ENCODE measurements around the gene CD151.
A peak's percentile ranks its signal among the peaks of the same experiment; 100 is the strongest.

CD151 gene

DNA sequence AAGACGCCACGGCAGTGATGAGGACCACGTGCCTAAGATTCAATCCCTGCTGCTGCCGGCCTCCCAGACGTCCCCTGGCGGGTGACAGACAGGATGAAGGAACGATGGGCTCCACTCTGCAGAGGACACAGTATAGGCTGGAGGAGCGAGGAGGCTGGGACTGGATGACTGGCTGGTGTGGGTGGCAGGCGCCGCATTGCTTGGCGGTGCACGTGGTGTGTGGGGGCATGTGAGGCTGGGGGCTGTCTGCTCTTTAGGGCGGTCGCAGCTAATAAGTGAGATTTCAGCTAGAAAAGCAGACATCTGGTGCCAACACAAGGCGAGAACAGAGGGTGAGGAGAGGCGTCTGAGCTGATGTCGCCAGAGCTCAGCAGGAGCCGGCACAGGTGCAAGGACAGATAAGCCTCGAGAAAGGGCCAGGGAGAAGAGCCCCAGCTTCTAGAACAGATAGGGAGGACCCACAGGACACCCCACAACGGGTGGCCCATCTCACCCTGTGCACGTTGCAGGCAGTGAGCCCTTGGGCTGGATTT lies 43.1 kb downstream of the CD151 start:
- Histone ChIP-seq H3K9me3 (ENCODE audit: low read depth, low read length) (no peaks in the 10 kb centered on the region), H3K27ac (no peak overlapping the region), H3K36me3 (ENCODE audit: insufficient read depth, low read length) (peaks cover 9% of the 10 kb centered on the region; the same call in 1 of the 2 replicates), H3K9ac (ENCODE audit: insufficient read length) (no peak overlapping the region), H3K4me3 (no peak overlapping the region)
- DNase-seq (ENCODE audit: low read depth, low spot score), result no peak
- TF ChIP-seq POLR2AphosphoS5 (IDR thresholded peaks at IDR 0.05; ENCODE audit: borderline replicate concordance, low read depth, low read length) (no peak), FOXP2 (optimal IDR thresholded peaks at IDR 0.05; ENCODE audit: control extremely low read depth, extremely low read length, insufficient read depth) (no peak), EZH2 (IDR thresholded peaks at IDR 0.05) (no peak)

DNA sequence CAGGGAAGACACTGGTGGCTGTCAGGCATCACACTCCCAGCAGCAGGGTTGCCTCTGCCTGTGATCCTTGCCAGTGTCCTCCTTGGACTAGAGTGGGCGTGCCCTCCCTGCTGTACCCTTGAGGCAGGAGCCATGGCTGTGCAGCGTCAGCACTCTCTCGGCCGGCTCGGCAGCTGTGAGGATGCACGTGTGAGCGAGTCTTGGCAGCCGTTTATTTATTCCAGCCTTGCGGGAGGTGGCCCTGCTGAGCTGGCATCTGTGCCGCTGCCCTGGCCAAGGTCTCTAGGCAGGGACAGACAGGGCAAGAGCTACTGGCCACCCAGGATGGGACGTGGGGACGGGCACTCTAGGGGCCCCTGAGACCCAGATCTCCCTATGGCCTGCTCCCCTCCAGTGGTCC lies 43.8 kb downstream of the CD151 start:
- no peak overlapping the region for H3K9ac ChIP-seq (ENCODE audit: insufficient read length)
- H3K4me3 ChIP-seq, result no peak overlapping the region
- no peak for TF ChIP-seq EZH2 (IDR thresholded peaks at IDR 0.05)
- peak; percentile 41; the same call in 1 of the 2 replicates for TF ChIP-seq POLR2AphosphoS5 (IDR thresholded peaks at IDR 0.05; ENCODE audit: borderline replicate concordance, low read depth, low read length)
- no peak for TF ChIP-seq FOXP2 (optimal IDR thresholded peaks at IDR 0.05; ENCODE audit: control extremely low read depth, extremely low read length, insufficient read depth)
- H3K9me3 ChIP-seq (ENCODE audit: low read depth, low read length), result no peaks in the 10 kb centered on the region
- no peak overlapping the region for H3K27ac ChIP-seq
- DNase-seq (ENCODE audit: low read depth, low spot score), result no peak
- H3K36me3 ChIP-seq (ENCODE audit: insufficient read depth, low read length), result peaks cover 10% of the 10 kb centered on the region; the same call in 1 of the 2 replicates

DNA sequence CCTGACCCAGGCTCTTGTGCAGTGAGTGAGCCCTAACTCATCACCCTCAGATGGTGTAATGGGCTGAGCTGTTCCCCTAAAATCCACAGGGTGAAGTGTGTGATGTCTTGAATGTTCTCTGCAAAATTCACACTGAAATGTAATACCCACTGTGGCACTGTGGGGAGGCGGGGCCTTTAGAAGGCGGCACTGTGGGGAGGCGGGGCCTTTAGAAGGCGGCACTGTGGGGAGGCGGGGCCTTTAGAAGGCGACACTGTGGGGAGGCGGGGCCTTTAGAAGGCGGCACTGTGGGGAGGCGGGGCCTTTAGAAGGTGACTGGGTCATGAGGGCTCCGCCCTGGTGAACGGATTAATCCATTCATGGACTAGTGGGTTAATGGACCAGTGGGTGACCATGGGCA lies 44.8 kb downstream of the CD151 start:
- H3K36me3 ChIP-seq (ENCODE audit: insufficient read depth, low read length), result peaks cover 10% of the 10 kb centered on the region; the same call in 1 of the 2 replicates
- TF ChIP-seq FOXP2 (optimal IDR thresholded peaks at IDR 0.05; ENCODE audit: control extremely low read depth, extremely low read length, insufficient read depth), result no peak
- no peak for TF ChIP-seq POLR2AphosphoS5 (IDR thresholded peaks at IDR 0.05; ENCODE audit: borderline replicate concordance, low read depth, low read length)
- no peak for TF ChIP-seq EZH2 (IDR thresholded peaks at IDR 0.05)
- no peak overlapping the region for H3K9ac ChIP-seq (ENCODE audit: insufficient read length)
- no peaks in the 10 kb centered on the region for H3K9me3 ChIP-seq (ENCODE audit: low read depth, low read length)
- H3K27ac ChIP-seq, result 0 out of 2 replicates have a peak overlapping the region, but pooled peaks have one; percentile 31
- no peak overlapping the region for H3K4me3 ChIP-seq
- no peak for DNase-seq (ENCODE audit: low read depth, low spot score)

DNA sequence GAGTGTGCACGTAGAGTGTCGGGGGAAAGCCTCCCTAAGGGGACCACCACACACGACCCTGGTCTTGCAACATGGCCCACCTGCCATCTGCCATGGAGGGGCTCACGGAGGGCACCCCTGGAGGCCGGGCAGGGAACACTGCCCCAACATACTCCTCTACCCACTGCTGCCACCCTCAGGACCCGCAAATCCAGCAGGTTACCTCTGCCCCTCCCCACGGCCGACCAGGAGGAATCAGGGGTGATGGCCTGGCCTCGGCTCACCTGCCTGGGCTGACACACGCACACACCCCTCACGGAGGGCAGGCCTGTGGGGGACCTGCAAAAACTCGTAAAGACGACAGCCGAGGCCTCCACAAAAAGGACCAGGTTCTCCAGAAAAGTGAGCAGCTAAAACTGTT lies 47.7 kb downstream of the CD151 start:
- TF ChIP-seq EZH2 (IDR thresholded peaks at IDR 0.05) (no peak), FOXP2 (optimal IDR thresholded peaks at IDR 0.05; ENCODE audit: control extremely low read depth, extremely low read length, insufficient read depth) (no peak), POLR2AphosphoS5 (IDR thresholded peaks at IDR 0.05; ENCODE audit: borderline replicate concordance, low read depth, low read length) (no peak)
- Histone ChIP-seq H3K4me3 (no peak overlapping the region), H3K9me3 (ENCODE audit: low read depth, low read length) (no peaks in the 10 kb centered on the region), H3K36me3 (ENCODE audit: insufficient read depth, low read length) (peaks cover 8% of the 10 kb centered on the region; the same call in 1 of the 2 replicates), H3K27ac (peak overlapping the region; percentile 26), H3K9ac (ENCODE audit: insufficient read length) (no peak overlapping the region)
- no peak for DNase-seq (ENCODE audit: low read depth, low spot score)

GRCh38 chr11:882596-882995 lies 49.8 kb downstream of the CD151 start:
- Histone ChIP-seq H3K4me3 (0 out of 2 replicates have a peak overlapping the region, but pooled peaks have one; percentile 20), H3K9ac (ENCODE audit: insufficient read length) (no peak overlapping the region), H3K27ac (peak overlapping the region; percentile 96), H3K9me3 (ENCODE audit: low read depth, low read length) (no peaks in the 10 kb centered on the region), H3K36me3 (ENCODE audit: insufficient read depth, low read length) (peaks cover 8% of the 10 kb centered on the region; the same call in 1 of the 2 replicates)
- peak; percentile 28 for DNase-seq (ENCODE audit: low read depth, low spot score)
- no peak for TF ChIP-seq EZH2 (IDR thresholded peaks at IDR 0.05)
- no peak for TF ChIP-seq POLR2AphosphoS5 (IDR thresholded peaks at IDR 0.05; ENCODE audit: borderline replicate concordance, low read depth, low read length)
- TF ChIP-seq FOXP2 (optimal IDR thresholded peaks at IDR 0.05; ENCODE audit: control extremely low read depth, extremely low read length, insufficient read depth), result no peak

DNA sequence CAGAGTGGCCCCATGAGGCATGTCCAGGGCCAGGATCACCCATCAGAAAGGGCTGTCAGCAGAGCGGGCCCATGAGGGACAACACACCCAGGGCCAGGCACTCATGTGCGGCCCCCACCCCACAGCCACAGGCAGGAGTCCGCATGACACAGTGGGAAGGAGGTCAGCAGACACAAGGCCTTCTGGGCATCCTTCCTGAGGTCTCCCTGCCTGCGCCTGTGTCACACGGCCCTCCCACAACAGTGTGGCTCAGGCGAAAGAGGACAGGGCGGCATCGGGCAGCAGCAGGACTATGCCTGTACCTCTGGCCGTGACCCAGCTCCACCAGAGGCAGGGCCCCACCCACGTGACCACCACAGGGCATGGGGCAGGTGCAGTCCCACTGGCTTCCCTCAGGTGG lies 50.8 kb downstream of the CD151 start:
- no peak overlapping the region for H3K4me3 ChIP-seq
- peaks cover 8% of the 10 kb centered on the region; the same call in 1 of the 2 replicates for H3K36me3 ChIP-seq (ENCODE audit: insufficient read depth, low read length)
- TF ChIP-seq POLR2AphosphoS5 (IDR thresholded peaks at IDR 0.05; ENCODE audit: borderline replicate concordance, low read depth, low read length), result no peak
- TF ChIP-seq FOXP2 (optimal IDR thresholded peaks at IDR 0.05; ENCODE audit: control extremely low read depth, extremely low read length, insufficient read depth), result no peak
- TF ChIP-seq EZH2 (IDR thresholded peaks at IDR 0.05), result no peak
- no peaks in the 10 kb centered on the region for H3K9me3 ChIP-seq (ENCODE audit: low read depth, low read length)
- no peak for DNase-seq (ENCODE audit: low read depth, low spot score)
- H3K27ac ChIP-seq, result no peak overlapping the region
- no peak overlapping the region for H3K9ac ChIP-seq (ENCODE audit: insufficient read length)

DNA sequence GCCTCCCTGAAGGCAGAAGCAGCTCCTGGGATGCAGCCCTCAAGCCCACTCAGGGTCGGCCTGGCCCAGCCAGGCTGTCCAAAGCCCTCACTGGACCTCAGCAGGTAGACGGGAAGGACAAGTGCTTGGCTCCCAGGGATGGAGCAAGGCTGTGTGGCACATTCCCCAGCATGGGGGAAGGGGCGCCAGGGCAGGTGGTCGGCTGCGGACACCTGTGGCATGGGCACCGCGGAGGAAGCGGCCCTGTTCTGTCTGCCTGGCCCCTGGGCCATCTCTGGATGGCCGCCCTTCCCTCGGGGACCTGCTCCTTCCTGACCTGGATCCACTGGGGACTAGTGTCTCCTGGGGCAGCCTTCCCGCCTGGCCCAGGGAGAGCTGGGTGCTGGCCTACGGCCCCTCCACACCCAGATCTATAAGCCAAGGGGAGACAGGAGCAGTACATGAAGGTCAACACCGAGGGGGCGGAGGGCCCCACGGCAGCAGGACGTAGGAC lies 51.9 kb downstream of the CD151 start:
- no peak overlapping the region for H3K27ac ChIP-seq
- no peak overlapping the region for H3K4me3 ChIP-seq
- peaks cover 5% of the 10 kb centered on the region; the same call in 1 of the 2 replicates for H3K36me3 ChIP-seq (ENCODE audit: insufficient read depth, low read length)
- no peak overlapping the region for H3K9ac ChIP-seq (ENCODE audit: insufficient read length)
- no peak for TF ChIP-seq FOXP2 (optimal IDR thresholded peaks at IDR 0.05; ENCODE audit: control extremely low read depth, extremely low read length, insufficient read depth)
- TF ChIP-seq POLR2AphosphoS5 (IDR thresholded peaks at IDR 0.05; ENCODE audit: borderline replicate concordance, low read depth, low read length), result no peak
- TF ChIP-seq EZH2 (IDR thresholded peaks at IDR 0.05), result no peak
- H3K9me3 ChIP-seq (ENCODE audit: low read depth, low read length), result no peaks in the 10 kb centered on the region
- no peak for DNase-seq (ENCODE audit: low read depth, low spot score)

GRCh38 chr11:886568-886967 lies 53.8 kb downstream of the CD151 start:
- no peak for DNase-seq (ENCODE audit: low read depth, low spot score)
- Histone ChIP-seq H3K36me3 (ENCODE audit: insufficient read depth, low read length) (no peaks in the 10 kb centered on the region; the same call in 1 of the 2 replicates), H3K9me3 (ENCODE audit: low read depth, low read length) (no peaks in the 10 kb centered on the region), H3K4me3 (no peak overlapping the region), H3K27ac (no peak overlapping the region), H3K9ac (ENCODE audit: insufficient read length) (no peak overlapping the region)
- TF ChIP-seq EZH2 (IDR thresholded peaks at IDR 0.05), result no peak
- no peak for TF ChIP-seq FOXP2 (optimal IDR thresholded peaks at IDR 0.05; ENCODE audit: control extremely low read depth, extremely low read length, insufficient read depth)
- TF ChIP-seq POLR2AphosphoS5 (IDR thresholded peaks at IDR 0.05; ENCODE audit: borderline replicate concordance, low read depth, low read length), result no peak

Data from SK-N-MC (cell line).